H4 (cell line): Measurements from ENCODE around the gene SCEL. TPM values are rescaled to one million over a fixed set of nuclear protein-coding genes. Genes with fewer than 3 reads are reported as not detected.
"Not testable (repeated sequence)": the region's sequence is repeated elsewhere in the genome, so short reads cannot be mapped to it uniquely, and the experiment has no call there.

Experiments used
- DNase-seq: peaks from one replicate; pipeline ENCODE4 v3.0.0-alpha.2; 2015; ENCODE audit warnings: low spot score
- total RNA-seq: library from RNA; depleted of rRNA; stranded (reverse); fragments of >200 nt; shearing (Covaris generic); gene quantifications from 2 replicates; pipeline ENCODE4 v1.2.3, GENCODE V29; 2014

Gene SCEL
- total RNA-seq, 1 experiment from 2014 or later: not detected

DNA sequence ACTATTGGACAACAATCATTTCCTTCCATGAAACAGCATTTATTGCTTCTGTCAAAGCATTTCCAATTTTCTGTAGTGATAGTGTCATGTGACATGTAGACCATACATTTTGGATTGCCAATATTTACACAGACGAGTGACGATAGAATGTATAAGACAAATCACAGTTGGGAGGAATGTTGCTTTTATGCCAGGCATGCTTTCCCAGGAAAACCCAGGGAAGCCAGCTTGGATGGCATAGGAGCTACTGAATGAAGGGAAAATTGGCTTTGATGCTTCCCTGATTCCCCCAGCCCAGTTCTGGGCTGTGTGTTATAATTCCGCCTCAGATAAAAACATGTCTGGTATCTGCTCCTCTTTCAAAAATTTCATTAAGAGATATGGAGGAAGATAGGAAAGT, 22.5 kb downstream of the SCEL start:
- no peak for DNase-seq

DNA sequence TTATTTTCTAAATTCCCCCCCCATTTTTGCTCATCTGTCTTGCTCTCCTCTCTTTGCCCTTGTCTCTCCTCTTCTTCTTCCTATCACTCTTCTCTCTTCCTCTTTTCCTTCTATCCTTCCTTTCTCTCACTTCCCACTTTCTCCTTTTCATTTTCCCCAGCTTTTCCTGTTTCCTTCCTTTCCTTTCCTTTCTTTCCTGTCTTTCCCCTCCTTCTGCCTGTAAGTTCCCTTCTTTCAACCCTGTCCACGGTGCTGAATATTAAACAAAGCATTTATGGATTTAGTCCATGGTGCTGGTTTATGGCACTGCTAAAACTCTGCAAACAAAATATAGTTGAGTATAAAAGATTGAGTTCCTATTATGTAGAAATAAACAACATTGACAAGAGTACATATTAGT, 27.6 kb downstream of the SCEL start:
- DNase-seq: no peak

DNA sequence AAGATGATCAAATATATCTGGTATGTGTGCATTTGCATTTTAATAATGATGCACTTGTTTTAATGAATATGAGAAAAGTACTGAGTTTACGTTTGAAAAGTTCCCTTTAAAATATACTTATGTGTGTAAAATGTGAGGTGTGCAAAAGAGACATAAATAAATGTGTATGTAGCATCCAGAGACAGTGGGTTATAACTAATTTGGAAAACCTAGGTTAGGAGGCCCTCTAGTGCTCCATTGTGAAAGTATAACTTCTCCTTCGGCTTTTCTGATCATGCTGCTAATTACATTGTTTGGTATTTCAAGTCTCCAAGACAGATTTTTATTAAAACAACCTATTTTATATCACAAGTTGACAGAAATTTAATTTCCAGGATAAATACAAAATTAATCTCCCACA, 30.1 kb downstream of the SCEL start:
- no peak for DNase-seq

DNA sequence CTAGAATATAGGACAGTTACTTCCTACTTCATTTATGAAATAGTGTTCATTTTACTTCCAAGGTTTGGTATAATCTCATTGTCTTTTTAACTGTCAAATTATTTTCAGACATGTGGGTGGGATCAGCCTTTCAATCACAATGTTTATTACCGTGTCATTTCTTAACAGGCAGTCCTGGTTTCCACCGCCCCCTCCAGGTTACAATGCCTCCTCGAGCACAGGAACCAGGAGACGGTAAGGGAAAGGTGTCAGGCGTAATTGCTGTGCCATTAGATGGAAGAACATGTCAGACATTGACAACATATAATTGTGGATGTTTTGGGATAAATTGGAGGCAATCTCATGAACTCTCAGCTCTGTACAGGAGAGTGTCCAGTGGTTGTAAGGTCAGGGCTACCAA, 36.5 kb downstream of the SCEL start:
- no peak for DNase-seq

DNA sequence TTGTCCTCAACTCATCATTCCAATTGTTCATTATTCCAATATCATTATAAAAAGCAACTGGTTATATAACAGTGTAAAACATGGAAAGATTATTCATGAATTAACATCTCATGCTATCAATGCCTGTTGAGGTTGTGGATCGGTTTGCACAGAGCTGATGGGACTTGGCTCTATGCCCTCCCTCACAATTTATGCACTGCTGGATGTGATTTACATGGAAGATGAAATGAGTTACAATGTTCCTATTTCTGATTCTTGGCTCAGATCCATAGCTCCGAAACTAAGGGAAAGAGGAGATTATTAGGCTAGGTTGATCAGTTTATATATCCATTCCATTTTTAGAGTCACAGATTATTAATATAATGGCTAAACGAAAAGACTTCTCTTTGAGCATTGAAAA, 38.6 kb downstream of the SCEL start:
- no peak for DNase-seq

DNA sequence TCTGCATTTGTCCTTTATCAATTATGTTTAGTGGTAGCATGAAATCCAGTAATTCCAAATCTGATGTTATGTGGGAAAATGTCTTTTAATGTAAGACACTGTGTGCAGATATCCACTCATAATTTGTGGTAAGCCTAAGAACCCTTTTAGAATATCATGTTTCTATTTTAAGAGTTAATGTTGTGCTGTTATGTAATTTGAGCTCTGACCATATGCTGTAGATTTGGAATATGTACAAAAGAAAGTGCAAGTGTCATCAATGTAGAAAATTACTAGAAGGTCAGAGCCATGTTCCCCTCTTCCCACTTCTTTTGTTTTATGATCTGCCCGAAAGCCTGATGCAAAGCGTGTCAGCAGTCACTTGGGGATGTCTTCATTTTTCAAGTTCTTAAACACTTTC, 44.5 kb downstream of the SCEL start:
- DNase-seq: no peak

DNA sequence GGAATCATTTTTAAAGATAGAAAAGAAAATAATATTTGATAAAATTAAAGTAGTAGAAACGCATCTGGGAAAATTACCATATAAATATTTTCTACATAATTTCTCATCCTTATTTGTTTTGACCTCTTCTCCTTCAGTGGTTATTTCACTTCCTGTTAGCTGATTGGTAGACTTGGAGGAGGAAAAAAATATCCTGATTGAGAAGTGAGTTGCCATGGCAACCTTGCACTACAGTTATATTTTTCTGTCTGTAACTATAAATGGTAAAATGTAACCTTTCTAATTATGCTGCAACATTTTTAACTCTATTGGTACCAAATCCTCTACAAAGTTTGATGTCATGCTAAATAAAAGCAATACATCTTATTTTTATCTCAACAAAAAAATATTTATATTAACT, 45.2 kb downstream of the SCEL start:
- no peak for DNase-seq

DNA sequence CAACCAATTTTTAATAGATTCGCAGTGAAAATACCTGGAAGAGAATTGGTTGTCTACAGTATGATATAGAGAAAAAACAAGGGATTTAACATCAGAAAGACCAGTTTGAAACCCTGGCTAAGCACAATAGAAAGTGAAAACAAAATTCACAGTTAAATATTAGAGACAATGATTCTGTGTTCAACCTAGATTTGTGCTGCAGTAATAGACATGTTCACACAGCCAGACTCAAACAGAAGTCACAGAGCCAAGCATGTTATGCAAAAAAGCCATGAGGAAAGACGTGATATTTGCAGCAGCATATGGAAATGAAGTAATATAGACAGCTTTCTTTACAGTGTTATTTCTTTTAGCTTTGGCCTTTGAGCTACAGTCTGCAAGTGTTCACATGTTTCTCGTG, 48.1 kb downstream of the SCEL start:
- no peak for DNase-seq

DNA sequence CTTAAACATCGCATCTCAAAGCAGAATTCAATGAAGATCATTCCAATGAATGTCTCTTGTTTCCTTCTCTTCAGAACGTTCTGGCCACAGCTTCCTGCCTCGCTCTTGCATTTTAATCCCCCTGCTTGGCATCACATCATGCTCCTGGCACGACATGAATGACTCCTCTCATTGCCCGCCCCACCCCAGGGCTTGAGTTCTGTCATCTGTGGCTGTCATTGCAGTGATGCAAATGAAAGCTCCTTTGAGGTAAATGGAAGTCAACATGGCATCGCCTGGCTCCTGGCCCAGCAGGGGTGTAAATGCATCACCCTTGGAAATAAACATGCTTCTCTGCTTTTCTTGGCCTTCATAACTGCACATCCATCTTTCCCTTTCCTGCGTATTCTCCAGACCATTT, 48.6 kb downstream of the SCEL start:
- peak; percentile 56 for DNase-seq

DNA sequence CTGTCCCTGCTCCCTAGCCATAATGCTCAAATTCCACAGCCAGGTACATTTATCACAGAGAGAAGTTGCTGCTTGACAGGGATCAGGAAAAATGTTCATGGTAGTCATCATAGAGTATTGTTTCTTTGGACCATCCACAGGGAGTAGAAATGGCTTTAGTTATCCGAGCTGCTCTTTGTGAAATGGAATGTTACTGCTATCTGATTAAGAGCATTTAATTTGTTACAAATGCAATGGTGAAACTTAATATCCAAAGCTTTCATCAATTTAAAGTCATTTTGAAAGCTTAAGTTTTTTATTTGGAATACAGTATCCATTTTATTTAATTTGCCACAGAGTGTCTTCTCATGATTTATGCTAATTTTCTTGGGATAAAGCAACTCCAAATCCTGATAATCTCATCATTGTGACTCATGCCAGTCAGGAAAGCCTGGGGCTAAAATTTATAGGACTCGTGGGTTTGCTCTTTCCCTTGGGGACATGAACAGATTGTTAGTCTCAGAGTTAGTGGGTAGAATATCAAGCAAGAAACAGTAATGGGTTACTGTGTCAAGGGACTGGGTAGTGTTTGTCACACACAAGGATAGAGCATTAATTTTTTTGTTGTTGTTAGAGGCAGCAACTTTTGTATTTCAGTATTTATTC, 59.8 kb downstream of the SCEL start:
- no peak for DNase-seq

DNA sequence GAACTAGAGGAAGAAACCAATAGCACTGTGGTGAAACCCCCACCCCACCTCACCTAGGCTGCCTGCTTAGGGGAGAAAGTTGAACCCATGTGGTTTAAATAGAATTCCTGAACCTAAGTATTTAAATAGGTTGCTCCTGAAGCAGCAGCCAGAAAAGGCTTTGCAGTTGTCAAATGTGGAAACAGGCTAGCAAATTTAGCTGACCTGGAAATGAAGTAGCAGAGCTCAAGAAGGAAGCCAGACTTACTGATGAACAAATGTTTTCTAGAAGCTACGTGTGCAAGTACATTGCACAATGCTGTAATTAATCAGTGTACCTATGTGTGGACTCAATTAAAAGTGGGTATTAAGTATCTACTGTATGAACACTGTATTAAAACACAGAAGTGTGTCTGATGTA, 61.3 kb downstream of the SCEL start:
- DNase-seq: no peak

DNA sequence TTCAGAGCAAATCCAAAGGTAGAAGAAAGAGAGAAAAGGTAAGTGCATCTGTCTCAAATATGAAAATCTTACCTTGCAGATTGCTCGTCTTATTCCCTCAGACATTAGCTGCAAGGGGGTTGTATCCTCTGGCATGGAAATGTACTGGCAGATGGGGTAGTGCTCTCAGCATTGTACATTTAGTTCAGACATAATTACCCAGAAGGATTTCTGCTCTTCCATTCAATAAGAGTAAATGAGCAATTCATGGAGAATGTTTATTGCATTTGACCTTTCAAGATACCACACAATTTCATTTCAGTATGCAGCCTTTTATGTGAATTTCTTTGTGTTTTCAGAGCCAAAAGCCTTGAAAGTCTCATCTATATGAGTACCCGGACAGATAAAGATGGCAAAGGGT, 63.8 kb downstream of the SCEL start:
- no peak for DNase-seq

DNA sequence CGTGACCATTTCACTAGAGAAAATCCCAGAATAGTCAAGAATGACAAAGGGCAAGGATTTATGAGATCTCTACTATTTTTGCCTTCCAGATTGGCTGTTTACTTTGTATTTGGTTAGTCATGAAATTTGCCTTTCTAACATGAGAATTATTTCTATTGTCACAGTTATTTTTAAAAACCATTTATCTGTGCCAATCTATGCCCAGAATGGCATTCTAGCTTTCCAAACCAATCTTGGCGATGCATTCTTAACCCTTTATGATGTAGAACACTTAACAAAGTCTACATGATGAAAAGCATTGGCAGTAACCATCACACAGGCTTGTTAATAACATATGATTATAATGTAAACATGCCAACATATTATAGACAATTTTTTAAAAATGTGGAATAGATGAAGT, 65.2 kb downstream of the SCEL start:
- no peak for DNase-seq

DNA sequence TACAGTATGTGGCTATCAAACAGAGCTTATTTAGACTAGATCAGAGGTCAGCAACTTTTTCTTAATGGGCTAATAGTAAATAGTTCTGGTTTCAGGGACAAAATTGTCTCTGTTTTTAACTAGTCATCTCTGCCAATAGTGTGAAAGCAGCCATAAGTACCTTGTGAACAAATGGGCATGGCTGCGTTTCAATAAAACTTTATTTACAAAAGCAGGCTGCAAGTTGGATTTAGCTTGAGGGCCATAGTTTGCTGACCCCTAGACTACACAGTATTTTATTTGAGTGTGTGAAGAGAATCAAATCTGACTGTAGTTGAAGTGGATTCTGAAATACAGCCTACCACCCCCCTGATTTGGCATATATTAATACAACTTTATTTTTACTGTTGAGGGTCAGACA, 75.6 kb downstream of the SCEL start:
- DNase-seq: no peak

DNA sequence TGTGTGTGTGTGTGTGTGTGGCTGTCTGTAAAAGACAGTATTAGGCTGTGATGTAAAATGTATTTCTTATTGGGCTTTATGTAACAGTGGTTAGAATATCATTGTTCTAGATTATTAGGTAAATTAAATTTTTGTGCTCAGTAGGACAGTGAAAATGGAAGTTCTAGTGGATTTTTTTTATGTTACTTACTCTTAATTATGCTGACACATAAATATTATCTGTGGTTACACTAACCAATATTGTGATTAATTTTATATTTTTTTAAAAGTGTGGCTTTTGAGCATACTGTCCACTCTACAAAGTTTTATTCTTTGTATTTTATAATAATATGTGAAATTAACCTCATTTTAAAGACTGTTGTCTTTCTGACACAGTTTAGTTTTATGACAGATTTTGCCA, 80.5 kb downstream of the SCEL start:
- DNase-seq: no peak

DNA sequence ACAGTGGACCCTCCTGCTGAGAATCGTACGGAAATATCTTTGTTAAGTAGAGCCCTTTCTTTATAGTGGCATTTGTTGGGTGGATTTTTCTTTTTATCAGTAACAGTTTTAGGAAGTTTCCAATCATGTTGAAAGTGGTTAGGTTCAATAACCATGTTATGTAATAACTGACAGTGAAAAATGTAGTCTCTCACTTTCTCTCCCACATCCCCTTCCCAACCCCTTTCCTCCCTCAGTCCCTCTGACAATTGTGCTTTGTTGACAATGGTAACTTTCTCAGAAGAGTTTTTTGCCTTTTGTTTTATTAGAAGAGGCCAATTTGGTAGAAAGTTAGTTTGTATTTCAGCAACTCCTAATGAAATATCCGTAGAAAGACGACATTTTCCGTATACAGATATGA, 84.1 kb downstream of the SCEL start:
- no peak for DNase-seq

DNA sequence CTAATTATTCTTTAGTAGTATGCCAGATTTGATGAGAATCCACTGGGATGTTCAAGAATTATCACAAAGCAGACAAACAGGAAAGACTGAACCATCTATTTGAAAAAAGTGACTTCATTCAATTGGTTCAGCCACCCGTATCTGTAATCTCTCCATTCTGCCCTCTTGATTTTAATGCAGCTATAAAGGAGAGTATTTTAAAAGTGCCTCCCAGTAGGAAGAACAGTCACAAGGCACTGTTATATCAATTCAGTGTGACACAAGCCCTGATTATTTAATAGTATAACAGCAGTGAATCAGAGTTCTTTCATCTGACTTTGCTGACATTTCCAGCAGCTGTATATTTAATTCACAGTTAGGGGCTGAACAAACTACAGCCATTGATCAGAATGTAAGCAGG, 84.6 kb downstream of the SCEL start:
- DNase-seq: no peak

DNA sequence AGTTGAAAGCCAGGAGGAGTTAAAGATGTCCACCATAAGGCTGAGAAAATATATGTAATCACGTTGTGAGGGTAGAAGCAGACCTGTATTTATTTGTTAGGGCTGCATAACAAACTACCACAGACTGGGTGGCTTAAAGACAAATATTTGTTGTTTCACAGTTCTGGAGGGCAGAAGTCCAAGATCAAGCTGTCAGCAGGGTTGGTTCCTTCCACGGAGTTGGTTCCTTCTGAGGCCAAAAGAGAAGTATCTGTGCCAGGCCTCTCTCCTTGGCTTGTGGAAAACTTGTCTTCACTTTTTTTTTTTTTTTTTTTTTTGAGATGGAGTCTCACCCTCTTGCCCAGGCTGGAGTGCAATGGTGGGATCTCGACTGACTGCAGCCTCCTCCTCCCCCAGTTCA, 88.3 kb downstream of the SCEL start:
- no peak for DNase-seq

DNA sequence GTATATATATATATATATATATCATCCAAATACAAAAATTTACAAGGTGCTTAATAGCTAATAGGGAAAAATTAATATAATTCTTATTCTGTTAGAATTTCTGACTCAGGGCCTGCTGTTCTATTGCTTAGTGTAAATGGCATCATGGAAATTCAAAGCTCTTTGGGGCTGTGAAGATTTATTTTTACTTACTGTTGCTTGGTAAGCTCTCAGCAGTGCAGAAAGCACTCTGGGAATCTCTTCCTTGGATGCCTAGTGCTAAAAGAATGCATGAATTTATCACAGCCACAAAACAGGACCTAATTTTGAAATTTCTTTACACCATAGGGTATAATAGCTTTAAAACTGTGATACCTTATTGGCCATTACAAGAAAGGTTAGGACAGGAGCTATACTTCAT, 92.7 kb downstream of the SCEL start:
- no peak for DNase-seq

DNA sequence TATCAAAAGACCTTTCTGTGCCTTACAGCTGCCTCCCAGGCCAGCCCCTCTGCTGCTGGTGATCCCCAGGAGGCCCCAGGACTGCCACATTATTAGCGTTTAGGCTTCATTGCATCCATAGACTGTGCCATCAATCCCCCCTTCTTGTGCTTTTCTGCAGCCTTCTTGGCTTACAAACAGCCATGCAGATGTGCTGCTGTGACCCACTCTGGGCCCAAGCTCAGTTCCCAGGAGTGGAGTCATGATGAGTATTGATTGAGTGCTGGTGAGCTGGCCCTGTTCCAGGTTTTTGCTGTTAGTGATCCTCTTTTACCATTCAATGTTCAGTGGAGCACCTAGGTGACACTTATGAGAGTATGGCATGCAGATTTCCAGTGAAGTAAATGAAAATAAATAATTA, 102.1 kb downstream of the SCEL start:
- no peak for DNase-seq

DNA sequence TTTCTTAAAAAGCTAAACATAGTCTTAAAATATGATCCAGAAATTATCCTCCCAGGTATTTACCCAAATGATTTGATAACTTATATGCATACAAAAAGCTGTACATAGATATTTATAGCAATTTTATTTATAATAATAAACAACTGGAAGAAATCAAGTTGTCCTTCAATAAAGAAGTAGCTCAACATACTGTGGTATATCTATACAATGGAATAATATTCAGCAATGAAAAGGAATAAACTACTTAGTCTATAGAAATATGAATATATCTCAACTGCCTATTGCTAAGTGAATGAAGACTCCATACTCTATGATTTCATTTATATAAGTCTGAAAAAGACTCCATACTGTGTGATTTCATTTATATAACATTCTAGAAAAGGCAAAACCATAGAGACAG, 114.9 kb downstream of the SCEL start:
- no peak for DNase-seq

DNA sequence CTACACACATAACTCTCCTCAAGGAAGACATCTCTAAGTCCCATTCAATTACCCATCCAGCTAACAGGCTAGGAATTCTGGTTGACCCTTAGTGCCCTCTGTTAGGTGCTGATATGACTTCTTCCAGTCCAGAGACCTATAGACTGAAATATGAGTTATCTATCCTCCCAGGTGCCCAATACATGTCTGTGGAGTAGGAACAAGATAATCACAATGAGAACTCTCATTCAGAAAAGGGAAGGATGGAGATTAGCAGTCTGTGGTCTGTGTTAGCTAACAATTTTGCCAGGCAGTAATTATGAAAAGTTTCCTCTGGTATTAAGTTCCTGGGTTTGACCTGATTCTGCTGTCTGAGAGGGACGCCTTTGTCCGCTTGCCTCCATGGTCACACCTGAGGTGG, 117.8 kb downstream of the SCEL start:
- no peak for DNase-seq

DNA sequence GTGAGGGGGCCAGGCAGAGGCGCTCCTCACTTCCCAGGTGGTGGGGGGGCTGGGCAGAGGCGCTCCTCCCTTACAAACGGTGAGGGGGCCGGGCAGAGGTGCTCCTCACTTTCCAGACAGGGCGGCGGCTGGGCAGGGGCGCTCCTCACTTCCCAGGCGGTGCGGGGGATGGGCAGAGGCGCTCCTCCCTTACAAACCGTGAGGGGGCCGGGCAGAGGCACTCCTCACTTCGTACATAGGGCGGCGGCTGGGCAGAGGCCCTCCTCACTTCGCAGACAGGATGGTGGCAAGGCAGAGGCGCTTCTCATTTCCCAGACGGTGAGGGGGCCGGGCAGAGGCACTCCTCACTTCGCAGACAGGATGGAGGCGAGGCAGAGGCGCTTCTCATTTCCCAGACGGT, 124.5 kb downstream of the SCEL start:
- not testable (repeated sequence) for DNase-seq

DNA sequence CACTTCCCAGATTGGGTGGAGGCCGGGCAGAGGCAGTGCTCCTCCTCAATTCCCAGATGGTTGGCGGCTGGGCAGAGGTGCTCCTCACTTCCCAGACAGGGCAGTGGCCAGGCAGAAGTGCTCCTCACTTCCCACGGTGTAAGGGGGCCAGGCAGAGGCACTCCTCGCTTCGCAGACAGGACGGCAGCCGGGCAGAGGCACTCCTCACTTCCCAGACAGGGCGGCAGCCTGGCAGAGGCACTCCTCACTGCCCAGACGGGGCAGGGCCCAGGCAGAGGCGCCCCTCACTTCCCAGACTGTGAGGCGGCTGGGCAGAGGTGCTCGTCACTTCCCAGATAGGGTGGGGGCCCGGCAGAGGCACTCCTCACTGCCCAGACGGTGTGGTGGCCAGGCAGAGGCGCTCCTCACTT, 125.3 kb downstream of the SCEL start:
- no peak for DNase-seq

DNA sequence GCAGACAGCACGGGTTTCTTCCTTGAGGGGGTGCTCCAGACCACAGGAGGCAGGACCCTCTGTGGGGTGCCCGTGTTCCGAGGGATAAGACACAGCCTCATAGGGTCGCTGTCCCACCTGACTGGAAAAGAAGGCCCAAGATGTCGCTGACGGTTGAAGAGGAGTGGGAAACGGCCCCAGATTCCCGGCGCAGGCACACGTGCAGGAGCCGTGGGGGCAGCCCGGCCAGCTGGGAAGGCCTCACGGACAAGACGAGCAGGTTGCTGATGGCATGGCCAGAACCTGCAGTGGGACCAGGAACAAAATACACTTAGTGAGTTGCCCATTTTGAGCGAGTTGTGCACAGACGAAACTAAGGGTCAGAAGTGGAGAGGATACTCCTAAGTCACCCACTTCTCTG, 126.8 kb downstream of the SCEL start:
- not testable (repeated sequence) for DNase-seq
